Uterus (tissue), 4 donors: ENCODE measurements around the gene CACNA1C. TPM values are rescaled to one million over a fixed set of nuclear protein-coding genes. Genes with fewer than 3 reads are reported as not detected.

Experiments
- DNase-seq, 2 donors: peaks; one replicate each; pipeline ENCODE4 v3.0.0-alpha.2; 2019 to 2020
- H3K27ac ChIP-seq, 2 donors: fragments of 200-600 bp; sonication (generic); 1 replicate in 1 of 2; 2 replicates in 1 of 2; pipeline ENCODE4 v1.5.1; 2016 to 2018
- H3K27me3 ChIP-seq, 2 donors: fragments of 200-600 bp; sonication (generic); one replicate each; pipeline ENCODE4 v1.5.1; 2018 to 2019; ENCODE audit warnings: control low read depth in 1 of 2
- H3K36me3 ChIP-seq, 2 donors: fragments of 200-600 bp; sonication (generic); one replicate each; pipeline ENCODE4 v1.5.1; 2019; ENCODE audit warnings: control low read depth in 1 of 2
- H3K4me1 ChIP-seq, 2 donors: fragments of 200-600 bp; sonication (generic); one replicate each; pipeline ENCODE4 v1.5.1; 2018 to 2019; ENCODE audit warnings: control low read depth in 1 of 2
- H3K4me3 ChIP-seq, 2 donors: fragments of 200-600 bp; sonication (generic); 1 replicate in 1 of 2; 2 replicates in 1 of 2; pipeline ENCODE4 v1.5.1; 2018 to 2019; ENCODE audit warnings: mild to moderate bottlenecking in 1 of 2
- H3K9me3 ChIP-seq, 2 donors: fragments of 200-600 bp; sonication (generic); one replicate each; pipeline ENCODE4 v1.5.1; 2019; ENCODE audit warnings: control low read depth in 1 of 2
- POLR2A ChIP-seq, 2 donors: fragments of 450-650 bp; IDR thresholded peaks; one replicate each; pipeline ENCODE4 v1.6.1; 2016; ENCODE audit warnings: antibody characterized with exemption in 2 of 2, mild to moderate bottlenecking in 1 of 2, moderate library complexity in 1 of 2
- intact Hi-C: fragments of 100-400 bp; cut with DNase I; formaldehyde crosslinking; loops from one replicate; pipeline ENCODE4 v1.15.1; 2023; ENCODE audit warnings: low total_unique reads
- total RNA-seq, 4 donors: library from RNA; depleted of rRNA in 3 of 4; stranded (reverse); fragments of >200 nt in 3 of 4; gene quantifications; one replicate each; pipeline versions ENCODE4 v1.1.0 to v1.2.4, GENCODE V29; 2014 to 2023
- TF ChIP-seq, protein P1 (sequence below), 4 experiments: fragments of 200-600 bp in 2 of 4; fragments of 450-650 bp in 2 of 4; sonication (generic) in 2 of 4; IDR thresholded peaks; one replicate each; pipeline ENCODE4 v1.5.1; 2016 to 2019; ENCODE audit warnings: antibody characterized with exemption in 4 of 4, mild to moderate bottlenecking in 2 of 4, moderate library complexity in 1 of 4
- donor health status: DM: yes; HTN: yes; CAD: no.

The CACNA1C gene
- total RNA-seq, 4 donors from 2014 or later = 15.9 to 121 (median 32.1) TPM

GRCh38 chr12:2144951-2145350 lies 92.2 kb downstream of the CACNA1C start:
- DNase-seq = no peak

DNA sequence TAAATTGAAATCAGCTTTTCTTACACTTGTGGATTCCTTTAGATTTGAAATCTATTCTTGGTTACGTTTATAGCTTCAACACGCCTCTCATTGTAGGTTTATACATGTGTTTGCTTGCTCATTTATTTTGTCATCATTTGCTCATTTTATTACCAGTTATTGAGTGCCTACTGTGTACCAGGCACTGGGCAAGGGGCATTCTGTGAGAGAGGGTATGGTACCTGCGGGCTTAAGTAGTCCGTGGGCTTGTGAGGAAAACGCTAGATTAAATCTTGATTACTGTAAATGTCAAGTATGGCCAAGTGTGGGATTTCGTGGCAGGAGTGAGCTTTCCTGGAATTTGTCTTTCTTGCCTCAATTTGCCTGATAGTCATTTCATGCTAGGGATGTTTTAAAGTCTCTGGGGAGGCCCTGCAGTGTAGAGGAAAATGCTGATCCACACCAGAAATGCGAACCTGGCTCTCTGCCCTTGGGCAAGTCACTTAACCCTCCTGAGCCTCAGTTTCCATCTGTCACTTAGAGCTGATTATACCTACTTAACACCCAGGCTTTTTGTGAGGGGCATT lies 92.7 kb downstream of the CACNA1C start:
- no peak overlapping the region for H3K4me3 ChIP-seq
- H3K4me1 ChIP-seq = peaks cover 0 to 13% of the 10 kb centered on the region in 2 donors
- no peak for DNase-seq
- TF ChIP-seq, protein P1, sequence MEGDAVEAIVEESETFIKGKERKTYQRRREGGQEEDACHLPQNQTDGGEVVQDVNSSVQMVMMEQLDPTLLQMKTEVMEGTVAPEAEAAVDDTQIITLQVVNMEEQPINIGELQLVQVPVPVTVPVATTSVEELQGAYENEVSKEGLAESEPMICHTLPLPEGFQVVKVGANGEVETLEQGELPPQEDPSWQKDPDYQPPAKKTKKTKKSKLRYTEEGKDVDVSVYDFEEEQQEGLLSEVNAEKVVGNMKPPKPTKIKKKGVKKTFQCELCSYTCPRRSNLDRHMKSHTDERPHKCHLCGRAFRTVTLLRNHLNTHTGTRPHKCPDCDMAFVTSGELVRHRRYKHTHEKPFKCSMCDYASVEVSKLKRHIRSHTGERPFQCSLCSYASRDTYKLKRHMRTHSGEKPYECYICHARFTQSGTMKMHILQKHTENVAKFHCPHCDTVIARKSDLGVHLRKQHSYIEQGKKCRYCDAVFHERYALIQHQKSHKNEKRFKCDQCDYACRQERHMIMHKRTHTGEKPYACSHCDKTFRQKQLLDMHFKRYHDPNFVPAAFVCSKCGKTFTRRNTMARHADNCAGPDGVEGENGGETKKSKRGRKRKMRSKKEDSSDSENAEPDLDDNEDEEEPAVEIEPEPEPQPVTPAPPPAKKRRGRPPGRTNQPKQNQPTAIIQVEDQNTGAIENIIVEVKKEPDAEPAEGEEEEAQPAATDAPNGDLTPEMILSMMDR (IDR thresholded peaks at IDR 0.05) = no peak
- TF ChIP-seq POLR2A (IDR thresholded peaks at IDR 0.05) = no peak
- H3K9me3 ChIP-seq = no peaks in the 10 kb centered on the region
- no peaks in the 10 kb centered on the region for H3K36me3 ChIP-seq
- intact Hi-C loops = no loop called here
- no peaks in the 10 kb centered on the region for H3K27me3 ChIP-seq
- H3K27ac ChIP-seq = no peak overlapping the region

More at GRCh38 chr12:2144951-2145350, 92.2 kb downstream of the CACNA1C start:
- H3K27ac ChIP-seq = no peak overlapping the region
- intact Hi-C loops = no loop called here
- no peaks in the 10 kb centered on the region for H3K9me3 ChIP-seq
- TF ChIP-seq, protein P1 (IDR thresholded peaks at IDR 0.05) = no peak
- no peak for TF ChIP-seq POLR2A (IDR thresholded peaks at IDR 0.05)
- H3K36me3 ChIP-seq = no peaks in the 10 kb centered on the region
- H3K4me1 ChIP-seq = peaks cover 0 to 13% of the 10 kb centered on the region in 2 donors
- H3K4me3 ChIP-seq = no peak overlapping the region
- no peaks in the 10 kb centered on the region for H3K27me3 ChIP-seq

GRCh38 chr12:2147335-2147734 lies 94.5 kb downstream of the CACNA1C start:
- intact Hi-C loops = no loop called here
- TF ChIP-seq POLR2A (IDR thresholded peaks at IDR 0.05) = no peak
- TF ChIP-seq, protein P1 (IDR thresholded peaks at IDR 0.05) = no peak
- Histone ChIP-seq H3K27me3 (no peaks in the 10 kb centered on the region), H3K4me3 (no peak overlapping the region), H3K36me3 (no peaks in the 10 kb centered on the region), H3K27ac (peak overlapping the region in 1 of 2 donors; percentile 3), H3K4me1 (peaks cover 0 to 6% of the 10 kb centered on the region in 2 donors), H3K9me3 (no peaks in the 10 kb centered on the region)
- DNase-seq = no peak

- no peaks in the 10 kb centered on the region for H3K9me3 ChIP-seq
- H3K4me1 ChIP-seq = peaks cover 0 to 6% of the 10 kb centered on the region in 2 donors
- intact Hi-C loops = no loop called here
- no peaks in the 10 kb centered on the region for H3K27me3 ChIP-seq
- no peak overlapping the region for H3K27ac ChIP-seq
- no peak overlapping the region for H3K4me3 ChIP-seq
- no peak for DNase-seq
- H3K36me3 ChIP-seq = no peaks in the 10 kb centered on the region
- TF ChIP-seq, protein P1 (IDR thresholded peaks at IDR 0.05) = no peak
- TF ChIP-seq POLR2A (IDR thresholded peaks at IDR 0.05) = no peak
Measured at GRCh38 chr12:2149091-2149490, 96.3 kb downstream of the CACNA1C start.

- Histone ChIP-seq H3K9me3 (no peaks in the 10 kb centered on the region), H3K36me3 (no peaks in the 10 kb centered on the region), H3K4me1 (peaks cover 0 to 6% of the 10 kb centered on the region in 2 donors), H3K27me3 (no peaks in the 10 kb centered on the region), H3K27ac (no peak overlapping the region), H3K4me3 (no peak overlapping the region)
- no peak for DNase-seq
- intact Hi-C loops = loop anchor here (10.0 kb wide), 1 partner anchor 86 kb away; no protein-coding TSS in a partner anchor
- TF ChIP-seq, protein P1 (IDR thresholded peaks at IDR 0.05) = no peak
- TF ChIP-seq POLR2A (IDR thresholded peaks at IDR 0.05) = no peak
Measured at GRCh38 chr12:2150833-2151232, 98.0 kb downstream of the CACNA1C start.
